Naive thymus-derived CD4-positive, alpha-beta T cell (primary cell): ENCODE results near the gene ZNF76. TPM values are rescaled to one million over a fixed set of nuclear protein-coding genes. Genes with fewer than 3 reads are reported as not detected.
"Not testable (repeated sequence)": the region's sequence is repeated elsewhere in the genome, so short reads cannot be mapped to it uniquely, and the experiment has no call there.

ENCODE experiments used
- ATAC-seq: fragments of 150-1000 bp; cut with Tn5 transposase; 2 replicates; pipeline ENCODE4 v1.10.0; 2021; ENCODE audit warnings: mild to moderate bottlenecking, moderate library complexity
- CTCF ChIA-PET: fragments of 350-600 bp; sonication (Branson Sonifier 250); formaldehyde crosslinking; loops from one replicate; lab custom pipeline; 2021; ENCODE audit warnings: antibody characterized with exemption; lab: Charles Lee
- POLR2A ChIA-PET: fragments of 350-600 bp; sonication (Branson Sonifier 250); formaldehyde crosslinking; loops from one replicate; lab custom pipeline; 2021; ENCODE audit warnings: antibody characterized with exemption, inconsistent platforms; lab: Charles Lee
- DNase-seq, 9 donors: peaks; one replicate each; pipeline versions ENCODE4 v3.0.0 to v3.0.0-alpha.2; 2020 to 2022; ENCODE audit warnings: mixed read lengths in 1 of 9
- H3K27ac ChIP-seq: one replicate; pipeline ENCODE4 v1.7.0; 2013; ENCODE audit warnings: mild to moderate bottlenecking, low read depth, low read length, moderate library complexity
- H3K27me3 ChIP-seq, 2 donors: one replicate each; pipeline ENCODE4 v1.7.0; 2013; ENCODE audit warnings: low read length in 2 of 2, mild to moderate bottlenecking in 2 of 2, moderate library complexity in 2 of 2; ENCODE audit not compliant: control insufficient read depth in 2 of 2, insufficient read depth in 2 of 2
- H3K36me3 ChIP-seq, 3 experiments: 1 replicate in 2 of 3; 2 replicates in 1 of 3; pipeline ENCODE4 v1.7.0; 2013; ENCODE audit warnings: low read length in 3 of 3, mild to moderate bottlenecking in 3 of 3, moderate library complexity in 1 of 3; ENCODE audit not compliant: insufficient read depth in 3 of 3, control insufficient read depth in 2 of 3
- H3K4me1 ChIP-seq, 2 donors: one replicate each; pipeline ENCODE4 v1.7.0; 2013; ENCODE audit warnings: low read length in 2 of 2, mild to moderate bottlenecking in 2 of 2, moderate library complexity in 1 of 2; ENCODE audit not compliant: control insufficient read depth in 2 of 2, insufficient read depth in 2 of 2
- H3K4me3 ChIP-seq: 2 replicates; pipeline ENCODE4 v1.7.0; 2013; ENCODE audit warnings: mild to moderate bottlenecking, low read length
- H3K9me3 ChIP-seq, 3 experiments: 1 replicate in 2 of 3; 2 replicates in 1 of 3; pipeline ENCODE4 v1.7.0; 2013; ENCODE audit warnings: low read length in 3 of 3; ENCODE audit not compliant: control insufficient read depth in 2 of 3
- H3K27ac Mint-ChIP-seq, 9 donors: one replicate each; pipeline ENCODE4 v1.8.0; 2020 to 2022; ENCODE audit warnings: mixed read lengths in 9 of 9, mild to moderate bottlenecking in 8 of 9, moderate library complexity in 5 of 9, inconsistent platforms in 2 of 9
- H3K27me3 Mint-ChIP-seq, 5 donors: one replicate each; pipeline ENCODE4 v1.8.0; 2021 to 2022; ENCODE audit warnings: mixed read lengths in 5 of 5, mild to moderate bottlenecking in 1 of 5
- H3K36me3 Mint-ChIP-seq, 5 donors: one replicate each; pipeline ENCODE4 v1.8.0; 2020 to 2022; ENCODE audit warnings: mixed read lengths in 5 of 5, mild to moderate bottlenecking in 3 of 5, inconsistent platforms in 1 of 5
- H3K4me1 Mint-ChIP-seq, 7 donors: one replicate each; pipeline ENCODE4 v1.8.0; 2020 to 2022; ENCODE audit warnings: mixed read lengths in 7 of 7, mild to moderate bottlenecking in 3 of 7, inconsistent platforms in 1 of 7
- H3K4me3 Mint-ChIP-seq, 10 donors: one replicate each; pipeline ENCODE4 v1.8.0; 2020 to 2022; ENCODE audit warnings: mild to moderate bottlenecking in 10 of 10, mixed read lengths in 10 of 10, moderate library complexity in 6 of 10, inconsistent platforms in 2 of 10
- H3K9me3 Mint-ChIP-seq, 11 donors: one replicate each; pipeline ENCODE4 v1.8.0; 2020 to 2022; ENCODE audit warnings: mixed read lengths in 11 of 11, mild to moderate bottlenecking in 4 of 11, inconsistent platforms in 1 of 11, moderate library complexity in 1 of 11
- intact Hi-C, 2 donors: fragments of 100-400 bp; cut with micrococcal nuclease; formaldehyde crosslinking; loops; one replicate each; pipeline ENCODE4 v1.15.1; 2023
- polyA plus RNA-seq, 2 donors: library from polyadenylated mRNA; unstranded; fragments of 300-500 nt; fragmentation: Illumina TruSeq; gene quantifications; one replicate each; pipeline ENCODE4 v1.2.3, GENCODE V29; 2021
- total RNA-seq, 6 experiments: library from RNA in 5 of 6; stranded (reverse) in 5 of 6; gene quantifications; 1 replicate in 5 of 6; 2 replicates in 1 of 6; pipeline ENCODE4 v1.2.3 and lab custom pipeline; 2021 to 2026

ZNF76 gene
- total and polyA plus RNA-seq, 7 experiments from 2014 or later, result 20.6 to 110 (median 76.1) TPM

- Histone ChIP-seq H3K9me3 (no peaks in the 10 kb centered on the region), H3K4me3 (no peak overlapping the region), H3K4me1 (peaks cover 0 to 4% of the 10 kb centered on the region in 2 donors), H3K36me3 (peaks cover 31 to 86% (median 39%) of the 10 kb centered on the region in 3 experiments), H3K27ac (peak overlapping the region; percentile 44), H3K27me3 (no peaks in the 10 kb centered on the region)
- ChIA-PET CTCF (interaction anchor here (1.2 to 16.2 kb wide), 2 partner anchors 9 to 25 kb away, joined by 3 to 346 read pairs; partner anchors contain the start of gene DEF6), POLR2A (interaction anchor here (16.4 to 18.0 kb wide), 2 partner anchors 12 to 24 kb away, joined by 250 to 318 read pairs; partner anchors contain the start of gene DEF6)
- Mint-ChIP-seq H3K27me3 (no peaks in the 10 kb centered on the region), H3K9me3 (no peaks in the 10 kb centered on the region), H3K4me3 (no peak overlapping the region), H3K4me1 (peaks cover 12 to 45% (median 33%) of the 10 kb centered on the region in 7 donors), H3K36me3 (peaks cover 24 to 70% (median 42%) of the 10 kb centered on the region in 5 donors), H3K27ac (peak overlapping the region in 8 of 9 donors; percentile 48 to 88 (median 76))
- ATAC-seq (no peak), DNase-seq (no peak)
- intact Hi-C loops, result no loop called here
Observed at GRCh38 chr6:35321091-35321490, 61.6 kb downstream of the ZNF76 start.

GRCh38 chr6:35327349-35328027 is 68.0 kb downstream of the ZNF76 start:
- POLR2A ChIA-PET, result interaction anchor here (0.6 to 18.0 kb wide), 8 partner anchors 18 to 406 kb away, joined by 3 to 318 read pairs (median 4); partner anchors contain the start of gene DEF6

GRCh38 chr6:35328108-35328723 is 68.7 kb downstream of the ZNF76 start:
- H3K27me3 Mint-ChIP-seq, result peaks cover 0 to 3% (median 0%) of the 10 kb centered on the region in 5 donors
- intact Hi-C loops, result no loop called here
- H3K9me3 Mint-ChIP-seq, result peaks cover 0 to 5% (median 3%) of the 10 kb centered on the region in 11 donors
- peaks cover 3 to 38% (median 24%) of the 10 kb centered on the region in 5 donors for H3K36me3 Mint-ChIP-seq
- H3K4me3 Mint-ChIP-seq, result no peak overlapping the region
- Histone ChIP-seq H3K4me1 (peaks cover 12 to 20% of the 10 kb centered on the region in 2 donors), H3K9me3 (no peaks in the 10 kb centered on the region), H3K27me3 (no peaks in the 10 kb centered on the region), H3K36me3 (peaks cover 0 to 26% (median 0%) of the 10 kb centered on the region in 3 experiments), H3K4me3 (no peak overlapping the region), H3K27ac (peak overlapping the region; percentile 8)
- ATAC-seq (no peak), DNase-seq (peak in 1 of 9 donors; percentile 12)
- ChIA-PET POLR2A (interaction anchor here (0.6 to 18.0 kb wide), 8 partner anchors 19 to 406 kb away, joined by 3 to 318 read pairs (median 4); partner anchors contain the start of gene DEF6), CTCF (interaction anchor here (0.6 to 16.2 kb wide), 21 partner anchors 8 to 138 kb away, joined by 3 to 346 read pairs (median 6); partner anchors contain the start of genes DEF6 and FANCE)
- peak overlapping the region in 8 of 9 donors; percentile 21 to 84 (median 80) for H3K27ac Mint-ChIP-seq
- peaks cover 15 to 33% (median 26%) of the 10 kb centered on the region in 7 donors for H3K4me1 Mint-ChIP-seq

More at GRCh38 chr6:35327349-35328027, 68.0 kb downstream of the ZNF76 start:
- Mint-ChIP-seq H3K4me1 (peaks cover 15 to 29% (median 23%) of the 10 kb centered on the region in 7 donors), H3K4me3 (peak overlapping the region in 9 of 10 donors; percentile 1 to 70 (median 36)), H3K9me3 (peaks cover 0 to 3% (median 0%) of the 10 kb centered on the region in 11 donors), H3K36me3 (peaks cover 6 to 36% (median 24%) of the 10 kb centered on the region in 5 donors), H3K27ac (peak overlapping the region; percentile 65 to 96 (median 86)), H3K27me3 (no peaks in the 10 kb centered on the region)
- peaks cover 11 to 16% of the 10 kb centered on the region in 2 donors for H3K4me1 ChIP-seq
- peaks cover 0 to 33% (median 0%) of the 10 kb centered on the region in 3 experiments for H3K36me3 ChIP-seq
- intact Hi-C loops, result loop anchor here (1.0 to 2.0 kb wide), 8 partner anchors 15 to 141 kb away; partner anchors contain the start of genes DEF6 (in 2 of the 2), PPARD (in 1 of the 2) and RPL10A (in 1 of the 2)
- peak overlapping the region; percentile 34 for H3K27ac ChIP-seq
- no peaks in the 10 kb centered on the region for H3K9me3 ChIP-seq
- CTCF ChIA-PET, result interaction anchor here (0.6 to 16.2 kb wide), 18 partner anchors 11 to 139 kb away, joined by 3 to 346 read pairs (median 7); partner anchors contain the start of genes DEF6 and FANCE
- H3K4me3 ChIP-seq, result no peak overlapping the region
- no peaks in the 10 kb centered on the region for H3K27me3 ChIP-seq
- DNase-seq, result peak in 8 of 9 donors; percentile 64 to 81 (median 76)
- peak; percentile 86 for ATAC-seq

GRCh38 chr6:35328965-35329364 is 69.4 kb downstream of the ZNF76 start:
- H3K27me3 ChIP-seq, H3K9me3 Mint-ChIP-seq, intact Hi-C loops, H3K27me3 Mint-ChIP-seq, H3K4me3 Mint-ChIP-seq, DNase-seq, H3K9me3 ChIP-seq, H3K4me3 ChIP-seq, ATAC-seq, H3K27ac ChIP-seq: not testable (repeated sequence)
- Mint-ChIP-seq H3K27ac (peak overlapping the region in 4 of 9 donors; percentile 25 to 83 (median 59)), H3K36me3 (peaks cover 3 to 40% (median 20%) of the 10 kb centered on the region in 5 donors), H3K4me1 (peaks cover 15 to 39% (median 28%) of the 10 kb centered on the region in 7 donors)
- Histone ChIP-seq H3K4me1 (peaks cover 12 to 20% of the 10 kb centered on the region in 2 donors), H3K36me3 (peaks cover 0 to 20% (median 0%) of the 10 kb centered on the region in 3 experiments)
- ChIA-PET POLR2A (interaction anchor here (16.4 to 18.0 kb wide), 2 partner anchors 20 to 32 kb away, joined by 250 to 318 read pairs; partner anchors contain the start of gene DEF6), CTCF (interaction anchor here (0.6 to 16.2 kb wide), 13 partner anchors 9 to 138 kb away, joined by 3 to 346 read pairs (median 5); partner anchors contain the start of genes DEF6 and PPARD)

- Histone ChIP-seq H3K4me1 (peaks cover 12 to 20% of the 10 kb centered on the region in 2 donors), H3K36me3 (peaks cover 0 to 10% (median 0%) of the 10 kb centered on the region in 3 experiments), H3K4me3 (no peak overlapping the region), H3K27ac (no peak overlapping the region), H3K9me3 (no peaks in the 10 kb centered on the region), H3K27me3 (no peaks in the 10 kb centered on the region)
- peak overlapping the region in 1 of 9 donors; percentile 82 for H3K27ac Mint-ChIP-seq
- DNase-seq, result no peak
- H3K36me3 Mint-ChIP-seq, result peaks cover 3 to 44% (median 15%) of the 10 kb centered on the region in 5 donors
- ChIA-PET POLR2A (interaction anchor here (16.4 to 18.0 kb wide), 2 partner anchors 21 to 33 kb away, joined by 250 to 318 read pairs; partner anchors contain the start of gene DEF6), CTCF (interaction anchor here (1.8 to 16.2 kb wide), 2 partner anchors 35 to 118 kb away, joined by 8 to 346 read pairs; partner anchors contain the start of gene DEF6)
- no peak for ATAC-seq
- peaks cover 0 to 24% (median 0%) of the 10 kb centered on the region in 5 donors for H3K27me3 Mint-ChIP-seq
- no peak overlapping the region for H3K4me3 Mint-ChIP-seq
- peaks cover 15 to 46% (median 28%) of the 10 kb centered on the region in 7 donors for H3K4me1 Mint-ChIP-seq
- intact Hi-C loops, result no loop called here
- peaks cover 0 to 24% (median 8%) of the 10 kb centered on the region in 11 donors for H3K9me3 Mint-ChIP-seq
Observed at GRCh38 chr6:35330541-35331119, 71.1 kb downstream of the ZNF76 start.
